Neural progenitor cell (in vitro differentiated cells): ENCODE results near the gene GPR82.

Experiments used
- EZH2 ChIP-seq: fragments of 200-600 bp; sonication (generic); IDR thresholded peaks from 2 replicates; pipeline ENCODE4 v1.6.1; 2017; ENCODE audit warnings: antibody characterized with exemption, mild to moderate bottlenecking, moderate library complexity
- TF ChIP-seq, protein P1 (sequence below): fragments of 200-600 bp; sonication (generic); IDR thresholded peaks from 2 replicates; pipeline ENCODE4 v1.5.1; 2017; ENCODE audit warnings: antibody characterized with exemption, mild to moderate bottlenecking

DNA sequence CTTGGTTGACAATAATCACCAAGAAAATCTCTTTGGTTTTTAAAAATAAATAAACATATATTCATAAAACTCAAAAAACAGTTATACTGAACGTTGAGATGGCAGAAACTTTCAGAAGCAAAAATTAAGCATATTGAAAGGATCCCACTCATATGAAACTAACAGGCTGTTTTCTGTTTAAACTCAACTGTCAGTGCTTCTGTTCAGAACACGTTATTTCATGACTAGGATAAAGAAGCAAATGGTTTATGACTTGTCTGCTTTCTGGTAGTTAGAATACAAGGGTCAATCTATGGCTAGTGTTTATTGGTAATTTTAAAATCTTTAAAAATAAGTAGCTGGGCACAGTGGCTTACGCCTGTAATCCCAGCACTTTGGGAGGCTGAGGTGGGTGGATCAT lies 4.1 kb downstream of the GPR82 start:
- TF ChIP-seq, protein P1, sequence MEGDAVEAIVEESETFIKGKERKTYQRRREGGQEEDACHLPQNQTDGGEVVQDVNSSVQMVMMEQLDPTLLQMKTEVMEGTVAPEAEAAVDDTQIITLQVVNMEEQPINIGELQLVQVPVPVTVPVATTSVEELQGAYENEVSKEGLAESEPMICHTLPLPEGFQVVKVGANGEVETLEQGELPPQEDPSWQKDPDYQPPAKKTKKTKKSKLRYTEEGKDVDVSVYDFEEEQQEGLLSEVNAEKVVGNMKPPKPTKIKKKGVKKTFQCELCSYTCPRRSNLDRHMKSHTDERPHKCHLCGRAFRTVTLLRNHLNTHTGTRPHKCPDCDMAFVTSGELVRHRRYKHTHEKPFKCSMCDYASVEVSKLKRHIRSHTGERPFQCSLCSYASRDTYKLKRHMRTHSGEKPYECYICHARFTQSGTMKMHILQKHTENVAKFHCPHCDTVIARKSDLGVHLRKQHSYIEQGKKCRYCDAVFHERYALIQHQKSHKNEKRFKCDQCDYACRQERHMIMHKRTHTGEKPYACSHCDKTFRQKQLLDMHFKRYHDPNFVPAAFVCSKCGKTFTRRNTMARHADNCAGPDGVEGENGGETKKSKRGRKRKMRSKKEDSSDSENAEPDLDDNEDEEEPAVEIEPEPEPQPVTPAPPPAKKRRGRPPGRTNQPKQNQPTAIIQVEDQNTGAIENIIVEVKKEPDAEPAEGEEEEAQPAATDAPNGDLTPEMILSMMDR = no peak
- TF ChIP-seq EZH2 = no peak
